Measurements from ENCODE around the gene IL1A. TPM values are rescaled to one million over a fixed set of nuclear protein-coding genes. Genes with fewer than 3 reads are reported as not detected.

IL1A gene
- total RNA-seq, 1 donor from 2014 or later = 0.43 TPM

DNA sequence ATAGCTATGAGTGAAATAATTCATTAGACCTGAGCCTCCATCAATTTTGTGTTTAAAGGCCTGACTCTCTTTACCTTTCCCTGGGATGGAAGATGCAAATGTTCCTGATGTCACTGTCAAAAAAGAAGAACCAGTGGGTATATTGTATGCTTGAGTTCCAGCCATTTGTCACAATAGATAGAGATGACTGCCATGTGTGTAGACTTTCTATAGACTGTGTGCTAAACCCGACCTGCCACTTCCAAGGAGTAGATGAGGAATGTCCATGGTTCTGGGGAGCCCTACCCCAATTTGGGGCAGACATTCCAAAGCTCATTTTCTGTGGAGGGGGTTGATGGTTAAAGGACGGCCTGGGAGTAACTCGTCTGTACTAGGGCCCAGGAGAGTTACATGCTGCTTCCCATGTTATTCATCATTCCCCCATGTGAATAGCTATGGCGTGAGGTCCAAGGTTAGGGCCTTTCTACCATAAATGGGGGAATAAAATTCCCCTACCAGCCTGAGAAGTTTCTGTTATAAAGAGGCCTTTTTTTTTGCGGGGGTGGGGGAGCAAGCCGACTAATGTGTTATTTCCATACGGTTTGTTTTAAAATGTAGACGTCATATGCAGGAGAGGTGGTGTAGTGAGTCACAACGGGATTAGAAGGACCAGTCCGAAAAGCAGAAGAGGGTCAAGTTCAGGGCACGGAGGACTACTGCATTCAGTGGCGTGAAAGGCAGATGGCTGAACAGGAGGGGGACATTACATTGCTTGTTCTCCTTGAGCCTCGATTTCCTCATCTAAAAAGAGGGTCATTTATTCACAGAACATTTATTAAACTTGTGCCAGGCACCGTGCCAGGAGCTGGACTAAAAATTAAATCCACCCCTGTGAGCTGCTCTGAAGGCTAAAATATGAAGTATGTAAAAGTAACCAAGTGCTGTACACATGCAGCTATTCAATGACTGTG lies 28.3 kb upstream of the IL1A start:
- no peak overlapping the region for H2AFZ ChIP-seq (ENCODE audit: low read depth, low read length)
- H3K4me1 ChIP-seq (ENCODE audit: insufficient read depth, low read length) = peaks cover 33% of the 10 kb centered on the region
- H3K9ac ChIP-seq (ENCODE audit: low read length) = peak overlapping the region; percentile 79
- FAIRE-seq (no peak), DNase-seq (ENCODE audit: low read depth) (peak; percentile 69)
- H3K4me3 ChIP-seq (ENCODE audit: insufficient read depth, low read depth, low read length) = no peak overlapping the region
- Mint-ChIP-seq H3K36me3 (ENCODE audit: low read depth, unreplicated experiment) (no peaks in the 10 kb centered on the region), H3K4me1 (ENCODE audit: low read depth, unreplicated experiment) (peaks cover 28% of the 10 kb centered on the region), H3K27me3 (ENCODE audit: low read depth, unreplicated experiment) (no peaks in the 10 kb centered on the region), H3K27ac (ENCODE audit: unreplicated experiment) (peak overlapping the region; percentile 42), H3K9me3 (ENCODE audit: unreplicated experiment) (peaks cover 4% of the 10 kb centered on the region), H3K4me3 (ENCODE audit: unreplicated experiment) (no peak overlapping the region)
- no peaks in the 10 kb centered on the region for H3K79me2 ChIP-seq (ENCODE audit: insufficient read depth, low read length)
- H3K27me3 ChIP-seq (ENCODE audit: insufficient read depth, low read length) = no peaks in the 10 kb centered on the region
- peak overlapping the region; percentile 94 for H3K27ac ChIP-seq (ENCODE audit: low read depth, low read length)
- no peaks in the 10 kb centered on the region for H4K20me1 ChIP-seq (ENCODE audit: insufficient read depth, low read length)
- no peaks in the 10 kb centered on the region for H3K36me3 ChIP-seq (ENCODE audit: insufficient read depth, low read length)
- TF ChIP-seq, protein P1, sequence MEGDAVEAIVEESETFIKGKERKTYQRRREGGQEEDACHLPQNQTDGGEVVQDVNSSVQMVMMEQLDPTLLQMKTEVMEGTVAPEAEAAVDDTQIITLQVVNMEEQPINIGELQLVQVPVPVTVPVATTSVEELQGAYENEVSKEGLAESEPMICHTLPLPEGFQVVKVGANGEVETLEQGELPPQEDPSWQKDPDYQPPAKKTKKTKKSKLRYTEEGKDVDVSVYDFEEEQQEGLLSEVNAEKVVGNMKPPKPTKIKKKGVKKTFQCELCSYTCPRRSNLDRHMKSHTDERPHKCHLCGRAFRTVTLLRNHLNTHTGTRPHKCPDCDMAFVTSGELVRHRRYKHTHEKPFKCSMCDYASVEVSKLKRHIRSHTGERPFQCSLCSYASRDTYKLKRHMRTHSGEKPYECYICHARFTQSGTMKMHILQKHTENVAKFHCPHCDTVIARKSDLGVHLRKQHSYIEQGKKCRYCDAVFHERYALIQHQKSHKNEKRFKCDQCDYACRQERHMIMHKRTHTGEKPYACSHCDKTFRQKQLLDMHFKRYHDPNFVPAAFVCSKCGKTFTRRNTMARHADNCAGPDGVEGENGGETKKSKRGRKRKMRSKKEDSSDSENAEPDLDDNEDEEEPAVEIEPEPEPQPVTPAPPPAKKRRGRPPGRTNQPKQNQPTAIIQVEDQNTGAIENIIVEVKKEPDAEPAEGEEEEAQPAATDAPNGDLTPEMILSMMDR (IDR thresholded peaks at IDR 0.05; ENCODE audit: insufficient read depth, low read depth, low read length) = no peak
- no peak for TF ChIP-seq EZH2 (IDR thresholded peaks at IDR 0.05; ENCODE audit: insufficient read depth, low read length)
- H3K4me2 ChIP-seq (ENCODE audit: low read length) = peak overlapping the region; percentile 63
- H3K9me3 ChIP-seq (ENCODE audit: insufficient read depth, low read depth, low read length) = no peaks in the 10 kb centered on the region

DNA sequence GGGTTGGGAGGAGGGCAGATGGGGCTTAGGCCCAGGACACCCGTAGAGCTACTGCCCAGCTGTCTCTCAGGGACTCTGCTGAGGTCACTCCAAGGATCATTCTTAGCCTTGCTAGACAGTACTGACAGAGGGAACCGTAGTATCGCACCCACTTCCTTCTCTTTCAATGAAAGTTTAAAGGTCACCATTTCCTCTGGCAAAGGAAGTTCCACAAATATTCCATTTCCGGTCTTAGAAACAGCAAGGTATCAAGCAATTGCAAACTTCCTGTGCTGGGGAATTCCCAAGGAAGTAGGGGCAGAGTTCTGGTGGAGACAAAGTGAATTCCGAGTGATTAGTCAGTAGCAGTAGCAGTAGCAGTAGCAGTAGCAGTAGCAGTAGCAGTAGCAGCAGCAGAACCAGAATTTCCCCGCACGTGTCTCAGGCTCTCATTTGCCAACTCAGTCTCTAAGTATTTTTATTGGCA lies 27.6 kb upstream of the IL1A start:
- Histone ChIP-seq H3K4me2 (ENCODE audit: low read length) (peak overlapping the region; percentile 63), H3K27me3 (ENCODE audit: insufficient read depth, low read length) (no peaks in the 10 kb centered on the region), H3K4me3 (ENCODE audit: insufficient read depth, low read depth, low read length) (no peak overlapping the region), H3K9ac (ENCODE audit: low read length) (peak overlapping the region; percentile 79), H2AFZ (ENCODE audit: low read depth, low read length) (peak overlapping the region; percentile 78), H3K36me3 (ENCODE audit: insufficient read depth, low read length) (no peaks in the 10 kb centered on the region), H3K9me3 (ENCODE audit: insufficient read depth, low read depth, low read length) (no peaks in the 10 kb centered on the region), H3K79me2 (ENCODE audit: insufficient read depth, low read length) (no peaks in the 10 kb centered on the region), H3K4me1 (ENCODE audit: insufficient read depth, low read length) (peaks cover 33% of the 10 kb centered on the region), H4K20me1 (ENCODE audit: insufficient read depth, low read length) (no peaks in the 10 kb centered on the region), H3K27ac (ENCODE audit: low read depth, low read length) (peak overlapping the region; percentile 94)
- FAIRE-seq (peak; percentile 50), DNase-seq (ENCODE audit: low read depth) (peak; percentile 84)
- H3K36me3 Mint-ChIP-seq (ENCODE audit: low read depth, unreplicated experiment) = no peaks in the 10 kb centered on the region
- H3K4me3 Mint-ChIP-seq (ENCODE audit: unreplicated experiment) = no peak overlapping the region
- H3K27ac Mint-ChIP-seq (ENCODE audit: unreplicated experiment) = peak overlapping the region; percentile 42
- no peaks in the 10 kb centered on the region for H3K27me3 Mint-ChIP-seq (ENCODE audit: low read depth, unreplicated experiment)
- peaks cover 28% of the 10 kb centered on the region for H3K4me1 Mint-ChIP-seq (ENCODE audit: low read depth, unreplicated experiment)
- TF ChIP-seq EZH2 (IDR thresholded peaks at IDR 0.05; ENCODE audit: insufficient read depth, low read length) = no peak
- TF ChIP-seq, protein P1 (IDR thresholded peaks at IDR 0.05; ENCODE audit: insufficient read depth, low read depth, low read length) = no peak
- H3K9me3 Mint-ChIP-seq (ENCODE audit: unreplicated experiment) = peaks cover 6% of the 10 kb centered on the region

All from astrocyte (in vitro differentiated cells and primary cell).